ENCODE measurements around the gene DSP.

Gene DSP

GRCh38 chr6:7557652-7558051 lies 16.2 kb downstream of the DSP start:
- H3K27ac ChIP-seq (ENCODE audit: low read depth in 2 of 2, low read length in 2 of 2), result no peak overlapping the region
- peaks cover 0 to 14% of the 10 kb centered on the region in 2 donors for H3K4me1 ChIP-seq (ENCODE audit: control insufficient read depth in 2 of 2, insufficient read depth in 2 of 2, low read length in 2 of 2)
- H3K9ac ChIP-seq (ENCODE audit: low read depth in 1 of 2, low read length in 2 of 2), result no peak overlapping the region
- no peak overlapping the region for H3K4me3 ChIP-seq (ENCODE audit: low read length in 2 of 2)
- H3K9me3 ChIP-seq (ENCODE audit: control insufficient read depth in 2 of 2, low read length in 2 of 2), result no peaks in the 10 kb centered on the region
- H3K27me3 ChIP-seq (ENCODE audit: control insufficient read depth in 2 of 2, insufficient read depth in 2 of 2, low read length in 2 of 2), result peaks cover 0 to 4% of the 10 kb centered on the region in 2 donors
- peaks cover 20 to 31% of the 10 kb centered on the region in 2 donors for H3K36me3 ChIP-seq (ENCODE audit: control insufficient read depth in 2 of 2, insufficient read depth in 2 of 2, low read length in 2 of 2)

DNA sequence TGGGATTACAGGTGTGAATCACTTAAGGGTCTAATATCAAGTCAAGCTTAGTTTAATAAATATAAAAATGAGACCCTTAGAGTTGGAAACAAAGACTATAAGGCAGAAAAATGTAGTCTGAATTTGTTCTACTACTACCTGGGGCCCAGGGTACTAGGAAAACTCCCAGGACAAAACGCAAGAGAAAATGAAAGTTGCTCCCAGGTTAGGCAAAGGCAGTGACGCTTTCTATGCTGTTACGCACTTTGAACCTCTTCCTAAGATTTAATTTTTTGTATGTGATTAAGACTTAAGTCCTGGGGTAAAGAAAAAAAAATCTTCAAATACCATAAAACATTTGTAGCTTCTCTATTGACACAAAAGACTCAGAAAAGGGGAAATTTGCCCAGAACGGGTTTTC lies 17.3 kb downstream of the DSP start:
- Histone ChIP-seq H3K4me3 (ENCODE audit: low read length in 2 of 2) (no peak overlapping the region), H3K27ac (ENCODE audit: low read depth in 2 of 2, low read length in 2 of 2) (no peak overlapping the region), H3K4me1 (ENCODE audit: control insufficient read depth in 2 of 2, insufficient read depth in 2 of 2, low read length in 2 of 2) (peaks cover 0 to 14% of the 10 kb centered on the region in 2 donors), H3K27me3 (ENCODE audit: control insufficient read depth in 2 of 2, insufficient read depth in 2 of 2, low read length in 2 of 2) (peaks cover 0 to 4% of the 10 kb centered on the region in 2 donors), H3K36me3 (ENCODE audit: control insufficient read depth in 2 of 2, insufficient read depth in 2 of 2, low read length in 2 of 2) (peaks cover 31 to 42% of the 10 kb centered on the region in 2 donors), H3K9me3 (ENCODE audit: control insufficient read depth in 2 of 2, low read length in 2 of 2) (no peaks in the 10 kb centered on the region), H3K9ac (ENCODE audit: low read depth in 1 of 2, low read length in 2 of 2) (no peak overlapping the region)

- peaks cover 0 to 14% of the 10 kb centered on the region in 2 donors for H3K4me1 ChIP-seq (ENCODE audit: control insufficient read depth in 2 of 2, insufficient read depth in 2 of 2, low read length in 2 of 2)
- peaks cover 35 to 46% of the 10 kb centered on the region in 2 donors for H3K36me3 ChIP-seq (ENCODE audit: control insufficient read depth in 2 of 2, insufficient read depth in 2 of 2, low read length in 2 of 2)
These were observed 17.7 kb downstream of the DSP start for GRCh38 chr6:7559196-7559595.

DNA sequence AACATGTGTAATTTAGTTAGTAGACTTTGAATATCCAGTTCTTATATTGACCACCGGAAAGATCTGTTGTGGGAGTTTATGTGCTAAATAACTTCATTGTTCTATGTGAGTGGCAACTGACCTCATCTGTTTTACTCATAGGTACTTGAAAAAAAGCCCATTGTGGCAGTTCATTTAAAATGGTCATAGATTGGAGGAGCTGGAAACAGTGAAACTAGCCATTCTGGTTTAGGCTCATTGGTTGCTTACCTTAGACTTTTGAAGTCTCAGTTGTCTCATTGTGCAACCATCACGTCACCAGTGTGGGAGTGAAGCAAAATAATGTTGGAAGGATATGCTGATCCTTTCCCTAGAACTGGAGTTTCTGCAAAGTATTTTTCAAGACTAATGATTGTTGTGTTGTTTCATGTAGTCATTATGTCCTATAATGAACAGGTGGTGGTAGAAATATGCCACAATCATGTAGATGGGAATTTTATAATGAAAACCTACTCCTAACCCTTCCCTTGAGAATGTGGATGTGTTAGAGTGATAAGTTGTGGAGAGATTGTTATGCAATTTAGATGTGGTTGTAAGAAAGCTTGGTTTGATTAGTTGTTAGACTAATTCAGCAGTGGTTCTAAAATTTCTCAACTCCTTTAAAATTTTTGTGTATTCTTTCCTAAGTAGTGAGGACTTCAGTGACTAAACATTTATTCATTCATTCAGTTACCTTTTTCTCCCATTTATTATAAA lies 18.3 kb downstream of the DSP start:
- Histone ChIP-seq H3K36me3 (ENCODE audit: control insufficient read depth in 2 of 2, insufficient read depth in 2 of 2, low read length in 2 of 2) (peaks cover 37 to 52% of the 10 kb centered on the region in 2 donors), H3K4me3 (ENCODE audit: low read length in 2 of 2) (no peak overlapping the region), H3K9me3 (ENCODE audit: control insufficient read depth in 2 of 2, low read length in 2 of 2) (no peaks in the 10 kb centered on the region), H3K9ac (ENCODE audit: low read depth in 1 of 2, low read length in 2 of 2) (no peak overlapping the region), H3K27me3 (ENCODE audit: control insufficient read depth in 2 of 2, insufficient read depth in 2 of 2, low read length in 2 of 2) (peaks cover 0 to 4% of the 10 kb centered on the region in 2 donors), H3K27ac (ENCODE audit: low read depth in 2 of 2, low read length in 2 of 2) (peak overlapping the region; percentile 24 to 55), H3K4me1 (ENCODE audit: control insufficient read depth in 2 of 2, insufficient read depth in 2 of 2, low read length in 2 of 2) (peaks cover 0 to 14% of the 10 kb centered on the region in 2 donors)

More at GRCh38 chr6:7559196-7559595, 17.7 kb downstream of the DSP start:
- H3K9me3 ChIP-seq (ENCODE audit: control insufficient read depth in 2 of 2, low read length in 2 of 2), result no peaks in the 10 kb centered on the region
- no peak overlapping the region for H3K9ac ChIP-seq (ENCODE audit: low read depth in 1 of 2, low read length in 2 of 2)
- H3K4me3 ChIP-seq (ENCODE audit: low read length in 2 of 2), result no peak overlapping the region
- H3K27ac ChIP-seq (ENCODE audit: low read depth in 2 of 2, low read length in 2 of 2), result no peak overlapping the region
- H3K27me3 ChIP-seq (ENCODE audit: control insufficient read depth in 2 of 2, insufficient read depth in 2 of 2, low read length in 2 of 2), result peaks cover 0 to 4% of the 10 kb centered on the region in 2 donors

DNA sequence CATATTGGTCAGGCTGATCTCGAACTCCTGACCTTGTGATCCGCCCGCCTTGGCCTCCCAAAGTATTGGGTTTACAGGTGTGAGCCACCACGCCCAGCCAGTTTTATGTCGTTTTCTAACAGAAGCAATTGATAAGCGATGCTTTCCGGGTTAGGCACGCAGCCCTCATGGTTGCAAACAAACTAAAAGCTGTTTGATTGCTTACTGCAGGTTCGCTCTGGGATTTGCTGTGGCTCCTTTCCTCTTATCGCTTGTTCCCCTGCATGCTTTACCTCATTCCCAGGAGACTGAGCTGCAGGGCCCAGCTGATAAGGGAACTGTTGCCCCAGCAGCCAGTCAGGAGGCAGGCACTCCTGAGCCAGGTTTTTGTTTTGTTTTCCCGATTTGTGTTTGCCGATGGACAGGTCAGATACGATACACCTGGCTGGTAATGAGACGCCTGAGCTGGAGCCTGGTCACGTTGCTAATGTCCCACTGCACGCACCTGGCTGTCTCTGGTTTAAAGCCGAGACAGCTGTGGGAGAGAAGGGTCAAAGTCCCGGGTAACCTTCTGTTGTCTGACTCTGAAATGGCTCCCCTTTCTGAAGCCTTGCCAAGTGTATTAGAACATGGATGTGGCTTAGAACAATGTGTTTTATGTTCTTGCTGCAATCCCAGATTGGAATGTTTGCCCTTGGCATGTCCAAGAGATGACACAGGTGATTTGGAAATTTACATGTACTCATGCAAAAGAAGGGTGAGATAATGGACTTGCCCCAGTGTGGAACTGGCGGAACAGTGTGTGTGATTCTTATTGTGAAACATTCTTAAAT lies 19.9 kb downstream of the DSP start:
- peak overlapping the region; percentile 2 to 36 for H3K4me3 ChIP-seq (ENCODE audit: low read length in 2 of 2)
- peak overlapping the region in 1 of 2 donors; percentile 1 for H3K9ac ChIP-seq (ENCODE audit: low read depth in 1 of 2, low read length in 2 of 2)
- H3K27ac ChIP-seq (ENCODE audit: low read depth in 2 of 2, low read length in 2 of 2), result peak overlapping the region; percentile 77 to 93
- no peaks in the 10 kb centered on the region for H3K9me3 ChIP-seq (ENCODE audit: control insufficient read depth in 2 of 2, low read length in 2 of 2)
- H3K27me3 ChIP-seq (ENCODE audit: control insufficient read depth in 2 of 2, insufficient read depth in 2 of 2, low read length in 2 of 2), result peaks cover 0 to 4% of the 10 kb centered on the region in 2 donors
- H3K36me3 ChIP-seq (ENCODE audit: control insufficient read depth in 2 of 2, insufficient read depth in 2 of 2, low read length in 2 of 2), result peaks cover 50 to 61% of the 10 kb centered on the region in 2 donors
- H3K4me1 ChIP-seq (ENCODE audit: control insufficient read depth in 2 of 2, insufficient read depth in 2 of 2, low read length in 2 of 2), result peaks cover 0 to 14% of the 10 kb centered on the region in 2 donors

DNA sequence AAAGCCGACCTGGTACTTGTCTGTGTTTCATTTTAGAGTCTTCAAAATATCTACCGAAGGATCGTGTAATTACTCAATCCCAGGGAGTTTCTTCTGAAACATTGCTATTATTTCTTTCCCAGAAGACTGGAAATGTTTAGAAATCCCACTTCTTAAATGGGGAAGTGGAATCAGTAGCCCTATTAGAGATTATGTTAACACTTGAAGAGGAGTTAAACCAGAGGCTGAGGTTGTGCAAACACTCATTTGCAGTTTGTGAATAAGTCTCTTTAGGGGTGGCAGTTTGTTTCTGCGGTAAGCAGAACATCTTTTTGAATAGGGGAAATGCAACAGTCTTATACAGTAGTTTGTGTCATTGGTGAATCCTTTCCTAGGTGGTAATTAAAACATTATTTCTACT lies 21.3 kb downstream of the DSP start:
- Histone ChIP-seq H3K27ac (ENCODE audit: low read depth in 2 of 2, low read length in 2 of 2) (peak overlapping the region in 1 of 2 donors; percentile 93), H3K36me3 (ENCODE audit: control insufficient read depth in 2 of 2, insufficient read depth in 2 of 2, low read length in 2 of 2) (peaks cover 57 to 70% of the 10 kb centered on the region in 2 donors), H3K9me3 (ENCODE audit: control insufficient read depth in 2 of 2, low read length in 2 of 2) (no peaks in the 10 kb centered on the region)

DNA sequence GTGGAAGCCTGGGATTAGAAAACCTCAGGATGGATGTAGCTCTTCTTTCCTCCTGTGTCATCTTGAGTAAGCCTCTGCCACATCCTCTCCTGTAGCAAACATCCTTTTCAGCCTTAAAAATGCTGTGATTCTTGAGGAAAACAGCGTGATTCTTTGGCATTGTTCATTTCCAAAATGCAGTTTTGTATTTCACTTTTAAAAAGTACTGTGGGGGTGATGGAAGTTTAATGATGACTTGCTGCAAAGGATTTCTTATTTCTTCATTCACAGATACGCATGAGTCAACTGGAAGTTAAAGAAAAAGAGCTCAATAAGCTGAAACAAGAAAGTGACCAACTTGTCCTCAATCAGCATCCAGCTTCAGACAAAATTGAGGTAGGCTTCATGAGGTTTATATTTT lies 24.6 kb downstream of the DSP start:
- Histone ChIP-seq H3K4me1 (ENCODE audit: control insufficient read depth in 2 of 2, insufficient read depth in 2 of 2, low read length in 2 of 2) (peaks cover 0 to 3% of the 10 kb centered on the region in 2 donors), H3K9me3 (ENCODE audit: control insufficient read depth in 2 of 2, low read length in 2 of 2) (no peaks in the 10 kb centered on the region), H3K4me3 (ENCODE audit: low read length in 2 of 2) (no peak overlapping the region), H3K27ac (ENCODE audit: low read depth in 2 of 2, low read length in 2 of 2) (no peak overlapping the region), H3K36me3 (ENCODE audit: control insufficient read depth in 2 of 2, insufficient read depth in 2 of 2, low read length in 2 of 2) (peaks cover 67 to 80% of the 10 kb centered on the region in 2 donors), H3K27me3 (ENCODE audit: control insufficient read depth in 2 of 2, insufficient read depth in 2 of 2, low read length in 2 of 2) (peaks cover 0 to 4% of the 10 kb centered on the region in 2 donors), H3K9ac (ENCODE audit: low read depth in 1 of 2, low read length in 2 of 2) (no peak overlapping the region)

More for the DNA sequence above, 21.3 kb downstream of the DSP start:
- Histone ChIP-seq H3K4me1 (ENCODE audit: control insufficient read depth in 2 of 2, insufficient read depth in 2 of 2, low read length in 2 of 2) (peaks cover 0 to 14% of the 10 kb centered on the region in 2 donors), H3K4me3 (ENCODE audit: low read length in 2 of 2) (no peak overlapping the region), H3K27me3 (ENCODE audit: control insufficient read depth in 2 of 2, insufficient read depth in 2 of 2, low read length in 2 of 2) (peaks cover 0 to 4% of the 10 kb centered on the region in 2 donors), H3K9ac (ENCODE audit: low read depth in 1 of 2, low read length in 2 of 2) (no peak overlapping the region)

DNA sequence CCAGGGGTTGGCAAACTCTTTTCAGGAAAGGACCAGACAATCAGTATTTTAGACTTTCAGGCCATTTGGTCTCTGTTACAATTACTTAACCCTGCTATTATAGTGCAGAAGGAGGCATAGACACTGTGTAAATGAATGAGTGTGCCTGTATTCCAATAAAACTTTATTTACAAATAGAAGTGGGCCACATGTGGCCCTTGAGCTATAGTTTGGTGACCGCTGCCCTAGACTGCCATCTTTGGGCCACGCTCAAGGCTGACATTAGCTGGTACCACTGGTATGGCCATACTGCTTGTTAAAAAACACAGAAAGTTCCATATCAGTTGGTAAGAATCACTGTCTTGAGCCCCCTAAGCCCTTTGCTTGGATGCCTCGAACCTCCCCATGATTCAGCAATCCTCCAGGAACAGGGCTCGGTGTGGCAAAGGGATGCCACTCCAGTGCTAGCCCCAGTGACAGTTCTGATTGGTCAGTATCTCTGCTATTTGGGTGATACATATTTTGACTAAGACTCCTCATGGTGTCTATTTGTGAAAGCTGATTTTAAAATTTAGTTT lies 25.2 kb downstream of the DSP start:
- H3K9ac ChIP-seq (ENCODE audit: low read depth in 1 of 2, low read length in 2 of 2), result peak overlapping the region in 1 of 2 donors; percentile 14
- H3K4me1 ChIP-seq (ENCODE audit: control insufficient read depth in 2 of 2, insufficient read depth in 2 of 2, low read length in 2 of 2), result no peaks in the 10 kb centered on the region
- H3K36me3 ChIP-seq (ENCODE audit: control insufficient read depth in 2 of 2, insufficient read depth in 2 of 2, low read length in 2 of 2), result peaks cover 73 to 86% of the 10 kb centered on the region in 2 donors
- peaks cover 0 to under 1% of the 10 kb centered on the region in 2 donors for H3K27me3 ChIP-seq (ENCODE audit: control insufficient read depth in 2 of 2, insufficient read depth in 2 of 2, low read length in 2 of 2)
- H3K9me3 ChIP-seq (ENCODE audit: control insufficient read depth in 2 of 2, low read length in 2 of 2), result no peaks in the 10 kb centered on the region
- H3K4me3 ChIP-seq (ENCODE audit: low read length in 2 of 2), result no peak overlapping the region
- H3K27ac ChIP-seq (ENCODE audit: low read depth in 2 of 2, low read length in 2 of 2), result no peak overlapping the region

GRCh38 chr6:7568021-7568420 lies 26.6 kb downstream of the DSP start:
- Histone ChIP-seq H3K27me3 (ENCODE audit: control insufficient read depth in 2 of 2, insufficient read depth in 2 of 2, low read length in 2 of 2) (no peaks in the 10 kb centered on the region), H3K4me3 (ENCODE audit: low read length in 2 of 2) (no peak overlapping the region), H3K4me1 (ENCODE audit: control insufficient read depth in 2 of 2, insufficient read depth in 2 of 2, low read length in 2 of 2) (no peaks in the 10 kb centered on the region), H3K9me3 (ENCODE audit: control insufficient read depth in 2 of 2, low read length in 2 of 2) (no peaks in the 10 kb centered on the region), H3K9ac (ENCODE audit: low read depth in 1 of 2, low read length in 2 of 2) (no peak overlapping the region), H3K36me3 (ENCODE audit: control insufficient read depth in 2 of 2, insufficient read depth in 2 of 2, low read length in 2 of 2) (peaks cover 82 to 94% of the 10 kb centered on the region in 2 donors), H3K27ac (ENCODE audit: low read depth in 2 of 2, low read length in 2 of 2) (no peak overlapping the region)

- no peaks in the 10 kb centered on the region for H3K27me3 ChIP-seq (ENCODE audit: control insufficient read depth in 2 of 2, insufficient read depth in 2 of 2, low read length in 2 of 2)
- no peak overlapping the region for H3K4me3 ChIP-seq (ENCODE audit: low read length in 2 of 2)
- no peak overlapping the region for H3K27ac ChIP-seq (ENCODE audit: low read depth in 2 of 2, low read length in 2 of 2)
- H3K4me1 ChIP-seq (ENCODE audit: control insufficient read depth in 2 of 2, insufficient read depth in 2 of 2, low read length in 2 of 2), result no peaks in the 10 kb centered on the region
- no peak overlapping the region for H3K9ac ChIP-seq (ENCODE audit: low read depth in 1 of 2, low read length in 2 of 2)
- H3K9me3 ChIP-seq (ENCODE audit: control insufficient read depth in 2 of 2, low read length in 2 of 2), result no peaks in the 10 kb centered on the region
- peaks cover 74 to 89% of the 10 kb centered on the region in 2 donors for H3K36me3 ChIP-seq (ENCODE audit: control insufficient read depth in 2 of 2, insufficient read depth in 2 of 2, low read length in 2 of 2)
These were observed 27.6 kb downstream of the DSP start for GRCh38 chr6:7569082-7569481.

All from mucosa of rectum (tissue), 2 donors.